ENCODE measurements around the gene SUMO3. TPM values are rescaled to one million over a fixed set of nuclear protein-coding genes. Genes with fewer than 3 reads are reported as not detected.

SUMO3 gene
- total RNA-seq, 1 experiment from 2014 or later = 41.4 TPM

DNA sequence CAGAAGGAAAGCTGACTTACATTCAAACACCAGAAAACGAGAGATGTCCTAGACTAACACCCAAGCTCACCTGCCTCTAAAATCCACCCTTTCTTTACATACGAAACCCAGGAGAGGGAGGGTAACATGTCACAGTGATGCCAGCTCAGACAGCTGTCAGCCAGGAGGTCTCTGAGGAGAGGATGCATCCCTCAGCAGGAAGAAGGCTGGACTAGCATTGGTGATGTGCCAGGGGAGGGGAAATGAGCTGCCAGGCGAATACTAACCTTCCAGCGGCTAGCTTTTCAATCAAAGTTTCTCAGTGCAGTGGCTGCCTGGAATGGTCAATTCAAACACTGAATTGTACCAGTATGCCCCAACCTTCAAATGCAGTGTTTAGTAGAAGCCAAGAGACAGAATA lies 12.6 kb downstream of the SUMO3 start:
- Histone ChIP-seq H3K27me3 (ENCODE audit: control insufficient read depth, insufficient read depth, low read length) (no peaks in the 10 kb centered on the region), H3K4me3 (ENCODE audit: low read depth in 2 of 2, low read length in 2 of 2) (no peak overlapping the region), H3K9me3 (ENCODE audit: control insufficient read depth, insufficient read depth, low read depth, low read length) (no peaks in the 10 kb centered on the region), H3K27ac (ENCODE audit: low read length) (no peak overlapping the region), H3K4me1 (ENCODE audit: control insufficient read depth, insufficient read depth, low read length) (peaks cover 8% of the 10 kb centered on the region), H3K36me3 (ENCODE audit: control insufficient read depth, insufficient read depth, low read length) (peaks cover 3% of the 10 kb centered on the region)
- POLR2A ChIA-PET = interaction anchor here (0.5 kb wide), 1 partner anchor 68 kb away, joined by 6 read pairs; the partner anchor contains the start of gene PTTG1IP
- no peak for TF ChIP-seq TCF7L2 (IDR thresholded peaks at IDR 0.05; ENCODE audit: low read depth, low read length)
- TF ChIP-seq SIN3A (IDR thresholded peaks at IDR 0.05; ENCODE audit: borderline replicate concordance, insufficient read depth, low read depth, low read length) = no peak
- TF ChIP-seq, protein P1, sequence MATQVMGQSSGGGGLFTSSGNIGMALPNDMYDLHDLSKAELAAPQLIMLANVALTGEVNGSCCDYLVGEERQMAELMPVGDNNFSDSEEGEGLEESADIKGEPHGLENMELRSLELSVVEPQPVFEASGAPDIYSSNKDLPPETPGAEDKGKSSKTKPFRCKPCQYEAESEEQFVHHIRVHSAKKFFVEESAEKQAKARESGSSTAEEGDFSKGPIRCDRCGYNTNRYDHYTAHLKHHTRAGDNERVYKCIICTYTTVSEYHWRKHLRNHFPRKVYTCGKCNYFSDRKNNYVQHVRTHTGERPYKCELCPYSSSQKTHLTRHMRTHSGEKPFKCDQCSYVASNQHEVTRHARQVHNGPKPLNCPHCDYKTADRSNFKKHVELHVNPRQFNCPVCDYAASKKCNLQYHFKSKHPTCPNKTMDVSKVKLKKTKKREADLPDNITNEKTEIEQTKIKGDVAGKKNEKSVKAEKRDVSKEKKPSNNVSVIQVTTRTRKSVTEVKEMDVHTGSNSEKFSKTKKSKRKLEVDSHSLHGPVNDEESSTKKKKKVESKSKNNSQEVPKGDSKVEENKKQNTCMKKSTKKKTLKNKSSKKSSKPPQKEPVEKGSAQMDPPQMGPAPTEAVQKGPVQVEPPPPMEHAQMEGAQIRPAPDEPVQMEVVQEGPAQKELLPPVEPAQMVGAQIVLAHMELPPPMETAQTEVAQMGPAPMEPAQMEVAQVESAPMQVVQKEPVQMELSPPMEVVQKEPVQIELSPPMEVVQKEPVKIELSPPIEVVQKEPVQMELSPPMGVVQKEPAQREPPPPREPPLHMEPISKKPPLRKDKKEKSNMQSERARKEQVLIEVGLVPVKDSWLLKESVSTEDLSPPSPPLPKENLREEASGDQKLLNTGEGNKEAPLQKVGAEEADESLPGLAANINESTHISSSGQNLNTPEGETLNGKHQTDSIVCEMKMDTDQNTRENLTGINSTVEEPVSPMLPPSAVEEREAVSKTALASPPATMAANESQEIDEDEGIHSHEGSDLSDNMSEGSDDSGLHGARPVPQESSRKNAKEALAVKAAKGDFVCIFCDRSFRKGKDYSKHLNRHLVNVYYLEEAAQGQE (IDR thresholded peaks at IDR 0.05; ENCODE audit: insufficient read depth in 1 of 2, low read depth in 2 of 2, low read length in 1 of 2) = no peak
- TF ChIP-seq, protein P2, sequence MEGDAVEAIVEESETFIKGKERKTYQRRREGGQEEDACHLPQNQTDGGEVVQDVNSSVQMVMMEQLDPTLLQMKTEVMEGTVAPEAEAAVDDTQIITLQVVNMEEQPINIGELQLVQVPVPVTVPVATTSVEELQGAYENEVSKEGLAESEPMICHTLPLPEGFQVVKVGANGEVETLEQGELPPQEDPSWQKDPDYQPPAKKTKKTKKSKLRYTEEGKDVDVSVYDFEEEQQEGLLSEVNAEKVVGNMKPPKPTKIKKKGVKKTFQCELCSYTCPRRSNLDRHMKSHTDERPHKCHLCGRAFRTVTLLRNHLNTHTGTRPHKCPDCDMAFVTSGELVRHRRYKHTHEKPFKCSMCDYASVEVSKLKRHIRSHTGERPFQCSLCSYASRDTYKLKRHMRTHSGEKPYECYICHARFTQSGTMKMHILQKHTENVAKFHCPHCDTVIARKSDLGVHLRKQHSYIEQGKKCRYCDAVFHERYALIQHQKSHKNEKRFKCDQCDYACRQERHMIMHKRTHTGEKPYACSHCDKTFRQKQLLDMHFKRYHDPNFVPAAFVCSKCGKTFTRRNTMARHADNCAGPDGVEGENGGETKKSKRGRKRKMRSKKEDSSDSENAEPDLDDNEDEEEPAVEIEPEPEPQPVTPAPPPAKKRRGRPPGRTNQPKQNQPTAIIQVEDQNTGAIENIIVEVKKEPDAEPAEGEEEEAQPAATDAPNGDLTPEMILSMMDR (IDR thresholded peaks at IDR 0.05) = no peak
- no peak for TF ChIP-seq POLR2AphosphoS5 (IDR thresholded peaks at IDR 0.05; ENCODE audit: low read depth, low read length)
- BruUV-seq (replicated peaks) = no TSS peak
- CTCF ChIA-PET = no interaction called here
- in situ Hi-C loops (cut with HindIII; ENCODE audit: low pct_unique_long_range_greater_than_20kb, low sequenced_read_pairs) = no loop called here
- no peak for DNase-seq (ENCODE audit: low read depth, low spot score)
- intact Hi-C loops (cut with micrococcal nuclease; ENCODE audit: unreplicated experiment) = no loop called here
- ATAC-seq = no peak

DNA sequence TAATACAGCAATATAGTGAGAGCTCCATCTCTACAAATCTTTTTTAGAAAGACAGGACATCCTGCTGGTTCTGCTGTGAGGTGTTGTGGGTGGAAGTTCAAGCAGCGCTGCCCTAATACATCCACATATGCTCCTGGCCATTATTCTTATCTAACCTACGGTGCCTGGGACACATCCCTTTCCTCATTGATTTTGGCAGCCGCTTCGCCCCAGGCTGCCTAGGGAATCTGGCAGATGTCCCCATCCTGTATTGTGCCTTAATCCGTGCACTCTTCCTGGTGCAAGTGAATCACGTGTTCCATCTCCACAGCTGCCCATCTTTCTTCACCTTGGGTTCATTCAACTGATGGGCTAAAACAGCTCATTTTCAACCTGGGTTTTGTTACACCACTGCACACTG lies 13.1 kb downstream of the SUMO3 start:
- CTCF ChIA-PET = no interaction called here
- ATAC-seq (no peak), DNase-seq (ENCODE audit: low read depth, low spot score) (no peak)
- intact Hi-C loops (cut with micrococcal nuclease; ENCODE audit: unreplicated experiment) = no loop called here
- TF ChIP-seq POLR2AphosphoS5 (IDR thresholded peaks at IDR 0.05; ENCODE audit: low read depth, low read length) = no peak; the same call in 1 of the 2 replicates
- TF ChIP-seq, protein P1 (IDR thresholded peaks at IDR 0.05; ENCODE audit: insufficient read depth in 1 of 2, low read depth in 2 of 2, low read length in 1 of 2) = no peak
- no peak for TF ChIP-seq TCF7L2 (IDR thresholded peaks at IDR 0.05; ENCODE audit: low read depth, low read length)
- peaks cover 12% of the 10 kb centered on the region for H3K4me1 ChIP-seq (ENCODE audit: control insufficient read depth, insufficient read depth, low read length)
- no peak overlapping the region for H3K4me3 ChIP-seq (ENCODE audit: low read depth in 2 of 2, low read length in 2 of 2)
- H3K36me3 ChIP-seq (ENCODE audit: control insufficient read depth, insufficient read depth, low read length) = peaks cover 3% of the 10 kb centered on the region
- no peaks in the 10 kb centered on the region for H3K9me3 ChIP-seq (ENCODE audit: control insufficient read depth, insufficient read depth, low read depth, low read length)
- BruUV-seq (replicated peaks) = no TSS peak
- in situ Hi-C loops (cut with HindIII; ENCODE audit: low pct_unique_long_range_greater_than_20kb, low sequenced_read_pairs) = no loop called here
- no peak overlapping the region for H3K27ac ChIP-seq (ENCODE audit: low read length)
- H3K27me3 ChIP-seq (ENCODE audit: control insufficient read depth, insufficient read depth, low read length) = no peaks in the 10 kb centered on the region
- POLR2A ChIA-PET = interaction anchor here (0.5 kb wide), 1 partner anchor 69 kb away, joined by 6 read pairs; the partner anchor contains the start of gene PTTG1IP

Data from Panc1 (cell line).